HCT116 (cell line): ENCODE measurements around the gene PPP2R5C. TPM values are rescaled to one million over a fixed set of nuclear protein-coding genes. Genes with fewer than 3 reads are reported as not detected.

ENCODE experiments used
- ATAC-seq: fragments of 200-7000 bp; cut with Tn5 transposase; 2 replicates; pipeline ENCODE4 v1.9.1; 2020; ENCODE audit warnings: mild to moderate bottlenecking, moderate library complexity
- BruUV-seq: library from RNA; stranded (reverse); fragments of 400-500 nt; replicated peaks from 2 replicates; lab custom pipeline; 2021; lab: Mats Ljungman, UMichigan
- CTCF ChIA-PET: fragments of 300-600 bp; sonication (Branson Sonifier 250); formaldehyde crosslinking; loops from one replicate; lab custom pipeline; 2021; ENCODE audit warnings: antibody characterized with exemption; lab: Charles Lee
- POLR2A ChIA-PET: fragments of 300-600, 350-600 bp; sonication (Branson Sonifier 250); formaldehyde crosslinking; loops from one replicate; lab custom pipeline; 2021; ENCODE audit warnings: antibody characterized with exemption; lab: Charles Lee
- RAD21 ChIA-PET, 2 experiments: fragments of 300-600 bp; sonication (Branson Sonifier 250); formaldehyde crosslinking; loops; one replicate each; lab custom pipeline; 2023; ENCODE audit warnings: low total read pairs in 2 of 2; ENCODE audit not compliant: uncharacterized antibody in 2 of 2, unreplicated experiment in 2 of 2, low non-redundant PET in 1 of 2; lab: Charles Lee
- DNase-seq: peaks from one replicate; pipeline ENCODE4 v3.0.0-alpha.2; 2010; ENCODE audit warnings: low read depth, low spot score
- H2AFZ ChIP-seq: fragments of 200-600 bp; shearing (Covaris generic), sonication (generic); 2 replicates; pipeline ENCODE4 v1.6.1; 2017; ENCODE audit warnings: low read depth, mixed run types, mixed read lengths, antibody characterized with exemption, low read length; ENCODE audit not compliant: poor library complexity, severe bottlenecking
- H3K27ac ChIP-seq: 2 replicates; pipeline ENCODE4 v1.5.1; 2012; ENCODE audit warnings: low read depth, low read length
- H3K27me3 ChIP-seq: fragments of 200-600 bp; sonication (generic); 2 replicates; pipeline ENCODE4 v1.6.1; 2016; ENCODE audit warnings: mixed run types, low read length, mixed read lengths; ENCODE audit not compliant: insufficient read depth
- H3K36me3 ChIP-seq, 2 experiments: fragments of 200-500 bp in 1 of 2; fragments of 200-600 bp in 1 of 2; sonication (Bioruptor generic) in 1 of 2; sonication (generic) in 1 of 2; 2 replicates each; pipeline versions ENCODE4 v1.5.1 to v1.6.1; 2014 to 2016; ENCODE audit warnings: low read length in 2 of 2, inconsistent platforms in 1 of 2, mixed read lengths in 1 of 2, mixed run types in 1 of 2; ENCODE audit not compliant: insufficient read depth in 2 of 2, control insufficient read depth in 1 of 2
- H3K4me1 ChIP-seq, 2 experiments: fragments of 200-600 bp in 1 of 2; sonication (generic) in 1 of 2; 2 replicates each; pipeline versions ENCODE4 v1.5.1 to v1.6.1; 2012 to 2017; ENCODE audit warnings: low read length in 2 of 2, inconsistent platforms in 1 of 2, mild to moderate bottlenecking in 1 of 2, mixed read lengths in 1 of 2, mixed run types in 1 of 2, moderate library complexity in 1 of 2; ENCODE audit not compliant: insufficient read depth in 2 of 2, control insufficient read depth in 1 of 2
- H3K4me2 ChIP-seq: fragments of 200-600 bp; sonication (generic); 2 replicates; pipeline ENCODE4 v1.6.1; 2017; ENCODE audit warnings: mixed run types, low read length, mixed read lengths
- H3K4me3 ChIP-seq, 2 experiments: fragments of 200-600 bp in 1 of 2; sonication (generic) in 1 of 2; replicated peaks in 1 of 2; 2 replicates each; pipeline ENCODE4 v1.5.1; 2011 to 2016; ENCODE audit warnings: low read length in 2 of 2, control low read depth in 1 of 2, low read depth in 1 of 2, mild to moderate bottlenecking in 1 of 2, mixed read lengths in 1 of 2, mixed run types in 1 of 2
- H3K79me2 ChIP-seq: fragments of 200-600 bp; sonication (generic); 2 replicates; pipeline ENCODE4 v1.6.1; 2017; ENCODE audit warnings: mild to moderate bottlenecking, mixed run types, low read length, moderate library complexity, mixed read lengths; ENCODE audit not compliant: insufficient read depth
- H3K9ac ChIP-seq: fragments of 200-600 bp; sonication (generic); 2 replicates; pipeline ENCODE4 v1.6.1; 2016; ENCODE audit warnings: low read length, mixed read lengths
- H3K9me2 ChIP-seq: fragments of 200-600 bp; sonication (generic), shearing (Covaris generic); 2 replicates; pipeline ENCODE4 v1.6.1; 2017; ENCODE audit warnings: mixed run types, mild to moderate bottlenecking, moderate library complexity; ENCODE audit not compliant: insufficient read depth
- H3K9me3 ChIP-seq, 2 experiments: fragments of 200-500 bp in 1 of 2; fragments of 200-600 bp in 1 of 2; sonication (Bioruptor generic) in 1 of 2; sonication (generic) in 1 of 2; 2 replicates each; pipeline ENCODE4 v1.6.1; 2014 to 2017; ENCODE audit warnings: low read length in 2 of 2, mixed read lengths in 2 of 2, inconsistent platforms in 1 of 2, low read depth in 1 of 2, mild to moderate bottlenecking in 1 of 2, mixed run types in 1 of 2, moderate library complexity in 1 of 2; ENCODE audit not compliant: control insufficient read depth in 1 of 2, insufficient read depth in 1 of 2
- H4K20me1 ChIP-seq: fragments of 200-600 bp; sonication (generic), shearing (Covaris generic); 2 replicates; pipeline ENCODE4 v1.6.1; 2017; ENCODE audit warnings: mixed run types, mild to moderate bottlenecking, moderate library complexity; ENCODE audit not compliant: insufficient read depth
- CBX3 ChIP-seq: IDR thresholded peaks from 2 replicates; pipeline ENCODE4 v1.6.1; 2012; ENCODE audit warnings: low read depth
- CEBPB ChIP-seq: IDR thresholded peaks from 2 replicates; pipeline ENCODE4 v1.6.1; 2012; ENCODE audit warnings: low read depth
- EZH2 ChIP-seq: fragments of 200-600 bp; sonication (generic); IDR thresholded peaks from 2 replicates; pipeline ENCODE4 v1.6.1; 2017; ENCODE audit warnings: antibody characterized with exemption, mixed run types
- EZH2phosphoT487 ChIP-seq: fragments of 200-600 bp; IDR thresholded peaks from 2 replicates; pipeline ENCODE4 v1.6.1; 2018; ENCODE audit warnings: antibody characterized with exemption, borderline replicate concordance
- JUND ChIP-seq: IDR thresholded peaks from 2 replicates; pipeline ENCODE4 v1.6.1; 2012
- POLR2AphosphoS5 ChIP-seq: IDR thresholded peaks from 2 replicates; pipeline ENCODE4 v1.6.1; 2011; ENCODE audit warnings: mild to moderate bottlenecking, low read depth, low read length, moderate library complexity
- RAD21 ChIP-seq: IDR thresholded peaks from 2 replicates; pipeline ENCODE4 v1.6.1; 2012; ENCODE audit warnings: low read depth, mild to moderate bottlenecking
- SP1 ChIP-seq: IDR thresholded peaks from 2 replicates; pipeline ENCODE4 v1.6.1; 2012; ENCODE audit warnings: low read depth
- TCF7L2 ChIP-seq: IDR thresholded peaks from 2 replicates; pipeline ENCODE4 v1.7.0; 2011; ENCODE audit warnings: borderline replicate concordance, inconsistent platforms; ENCODE audit not compliant: insufficient read depth, insufficient read length; ENCODE audit errors: extremely low read depth
- YY1 ChIP-seq: IDR thresholded peaks from 2 replicates; pipeline ENCODE4 v1.6.1; 2011; ENCODE audit warnings: low read length, low read depth, moderate library complexity, mild to moderate bottlenecking; ENCODE audit not compliant: insufficient replicate concordance; ENCODE audit errors: extremely low read depth
- ZNF274 ChIP-seq: fragments of 200-500 bp; sonication (Bioruptor generic); IDR thresholded peaks from 2 replicates; pipeline ENCODE4 v1.6.1; 2014; ENCODE audit warnings: mild to moderate bottlenecking, low read depth, low read length, inconsistent platforms
- intact Hi-C: fragments of 100-400 bp; cut with micrococcal nuclease; formaldehyde crosslinking; loops from 2 replicates; pipeline ENCODE4 v1.10.0; 2022
- total RNA-seq: library from RNA; stranded (reverse); gene quantifications from one replicate; pipeline ENCODE4 v1.2.1, GENCODE V29; 2021; ENCODE audit not compliant: unreplicated experiment
- TF ChIP-seq, protein P1 (sequence below): IDR thresholded peaks from 2 replicates; pipeline ENCODE4 v1.6.1; 2012
- TF ChIP-seq, protein P2 (sequence below): IDR thresholded peaks from 2 replicates; pipeline ENCODE4 v1.6.1; 2012; ENCODE audit warnings: low read depth
- TF ChIP-seq, protein P3 (sequence below), 3 experiments: fragments of 200-600 bp in 1 of 3; sonication (generic) in 1 of 3; IDR thresholded peaks in 2 of 3; conservative IDR thresholded peaks in 1 of 3; 2 replicates each; pipeline ENCODE4 v1.5.1; 2012 to 2017; ENCODE audit warnings: low read depth in 2 of 3, low read length in 2 of 3, antibody characterized with exemption in 1 of 3, borderline replicate concordance in 1 of 3, control low read depth in 1 of 3, mild to moderate bottlenecking in 1 of 3, mixed read lengths in 1 of 3, mixed run types in 1 of 3, moderate library complexity in 1 of 3; ENCODE audit not compliant: insufficient read depth in 1 of 3

The PPP2R5C gene
- total RNA-seq, 1 experiment from 2014 or later: 117 TPM

DNA sequence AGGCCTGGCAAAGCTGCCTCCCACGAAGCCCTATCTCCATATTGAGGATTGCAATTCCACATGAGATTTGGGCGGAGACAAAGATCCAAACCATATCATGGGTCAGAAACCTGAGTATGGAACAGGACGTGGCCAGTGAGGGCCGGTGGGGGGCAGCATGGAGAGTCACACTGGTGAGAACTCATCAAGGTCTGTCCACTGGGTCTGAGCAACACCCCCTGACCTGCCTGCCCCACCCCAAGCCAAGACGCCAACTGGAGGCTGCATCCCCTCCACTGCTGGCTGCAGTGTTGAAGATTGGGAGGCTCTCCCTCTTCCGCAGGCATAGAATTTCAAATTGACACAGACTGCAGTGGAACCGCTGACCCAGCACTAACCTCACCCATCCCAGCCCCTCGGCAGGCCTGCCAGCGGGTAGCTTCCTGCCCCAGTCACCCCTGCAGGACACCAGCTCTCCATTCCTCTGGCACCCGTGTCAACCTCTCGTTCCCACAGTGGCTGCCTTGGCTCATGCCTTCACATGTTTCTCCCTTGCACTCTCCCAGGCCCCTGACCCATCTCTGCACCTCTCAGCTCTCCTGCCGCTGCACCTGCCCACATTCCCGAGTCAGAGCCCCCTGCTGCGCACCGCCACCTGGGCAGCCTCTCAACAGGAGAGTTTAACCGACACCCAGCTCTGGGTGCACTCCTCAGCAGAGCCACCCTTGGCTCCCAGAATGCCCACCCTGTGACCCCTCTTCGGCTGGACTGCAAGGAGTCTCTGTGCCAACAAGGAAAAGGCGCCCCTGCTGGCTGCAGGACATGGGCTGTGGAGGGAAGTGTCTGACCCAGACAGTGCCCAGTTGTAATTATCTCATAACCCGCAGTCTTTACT, 45.2 kb upstream of the PPP2R5C start:
- H3K27ac ChIP-seq: no peak overlapping the region
- peaks cover 0 to 5% of the 10 kb centered on the region in 2 experiments; a peak in 1 of 4 replicates for H3K9me3 ChIP-seq
- H3K4me1 ChIP-seq: no peaks in the 10 kb centered on the region
- H3K27me3 ChIP-seq: no peaks in the 10 kb centered on the region
- no peak overlapping the region for H3K4me3 ChIP-seq
- ATAC-seq (no peak), DNase-seq (no peak)
- no peak overlapping the region for H3K4me2 ChIP-seq
- POLR2A ChIA-PET: no interaction called here
- RAD21 ChIA-PET: no interaction called here
- CTCF ChIA-PET: no interaction called here
- intact Hi-C loops: no loop called here
- no peaks in the 10 kb centered on the region for H4K20me1 ChIP-seq
- no TSS peak for BruUV-seq
- no peaks in the 10 kb centered on the region for H3K36me3 ChIP-seq
- no peaks in the 10 kb centered on the region for H3K79me2 ChIP-seq
- no peak overlapping the region for H2AFZ ChIP-seq
- no peak overlapping the region for H3K9ac ChIP-seq
- no peaks in the 10 kb centered on the region for H3K9me2 ChIP-seq
- no peak for TF ChIP-seq ZNF274
- no peak for TF ChIP-seq POLR2AphosphoS5
- TF ChIP-seq TCF7L2: no peak
- TF ChIP-seq, protein P1, sequence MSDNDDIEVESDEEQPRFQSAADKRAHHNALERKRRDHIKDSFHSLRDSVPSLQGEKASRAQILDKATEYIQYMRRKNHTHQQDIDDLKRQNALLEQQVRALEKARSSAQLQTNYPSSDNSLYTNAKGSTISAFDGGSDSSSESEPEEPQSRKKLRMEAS: no peak
- TF ChIP-seq, protein P2, sequence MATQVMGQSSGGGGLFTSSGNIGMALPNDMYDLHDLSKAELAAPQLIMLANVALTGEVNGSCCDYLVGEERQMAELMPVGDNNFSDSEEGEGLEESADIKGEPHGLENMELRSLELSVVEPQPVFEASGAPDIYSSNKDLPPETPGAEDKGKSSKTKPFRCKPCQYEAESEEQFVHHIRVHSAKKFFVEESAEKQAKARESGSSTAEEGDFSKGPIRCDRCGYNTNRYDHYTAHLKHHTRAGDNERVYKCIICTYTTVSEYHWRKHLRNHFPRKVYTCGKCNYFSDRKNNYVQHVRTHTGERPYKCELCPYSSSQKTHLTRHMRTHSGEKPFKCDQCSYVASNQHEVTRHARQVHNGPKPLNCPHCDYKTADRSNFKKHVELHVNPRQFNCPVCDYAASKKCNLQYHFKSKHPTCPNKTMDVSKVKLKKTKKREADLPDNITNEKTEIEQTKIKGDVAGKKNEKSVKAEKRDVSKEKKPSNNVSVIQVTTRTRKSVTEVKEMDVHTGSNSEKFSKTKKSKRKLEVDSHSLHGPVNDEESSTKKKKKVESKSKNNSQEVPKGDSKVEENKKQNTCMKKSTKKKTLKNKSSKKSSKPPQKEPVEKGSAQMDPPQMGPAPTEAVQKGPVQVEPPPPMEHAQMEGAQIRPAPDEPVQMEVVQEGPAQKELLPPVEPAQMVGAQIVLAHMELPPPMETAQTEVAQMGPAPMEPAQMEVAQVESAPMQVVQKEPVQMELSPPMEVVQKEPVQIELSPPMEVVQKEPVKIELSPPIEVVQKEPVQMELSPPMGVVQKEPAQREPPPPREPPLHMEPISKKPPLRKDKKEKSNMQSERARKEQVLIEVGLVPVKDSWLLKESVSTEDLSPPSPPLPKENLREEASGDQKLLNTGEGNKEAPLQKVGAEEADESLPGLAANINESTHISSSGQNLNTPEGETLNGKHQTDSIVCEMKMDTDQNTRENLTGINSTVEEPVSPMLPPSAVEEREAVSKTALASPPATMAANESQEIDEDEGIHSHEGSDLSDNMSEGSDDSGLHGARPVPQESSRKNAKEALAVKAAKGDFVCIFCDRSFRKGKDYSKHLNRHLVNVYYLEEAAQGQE: no peak
- no peak for TF ChIP-seq SP1
- TF ChIP-seq EZH2: no peak
- no peak for TF ChIP-seq CBX3
- no peak for TF ChIP-seq YY1
- TF ChIP-seq CEBPB: no peak
- TF ChIP-seq JUND: no peak
- no peak for TF ChIP-seq EZH2phosphoT487
- no peak for TF ChIP-seq RAD21
- TF ChIP-seq, protein P3, sequence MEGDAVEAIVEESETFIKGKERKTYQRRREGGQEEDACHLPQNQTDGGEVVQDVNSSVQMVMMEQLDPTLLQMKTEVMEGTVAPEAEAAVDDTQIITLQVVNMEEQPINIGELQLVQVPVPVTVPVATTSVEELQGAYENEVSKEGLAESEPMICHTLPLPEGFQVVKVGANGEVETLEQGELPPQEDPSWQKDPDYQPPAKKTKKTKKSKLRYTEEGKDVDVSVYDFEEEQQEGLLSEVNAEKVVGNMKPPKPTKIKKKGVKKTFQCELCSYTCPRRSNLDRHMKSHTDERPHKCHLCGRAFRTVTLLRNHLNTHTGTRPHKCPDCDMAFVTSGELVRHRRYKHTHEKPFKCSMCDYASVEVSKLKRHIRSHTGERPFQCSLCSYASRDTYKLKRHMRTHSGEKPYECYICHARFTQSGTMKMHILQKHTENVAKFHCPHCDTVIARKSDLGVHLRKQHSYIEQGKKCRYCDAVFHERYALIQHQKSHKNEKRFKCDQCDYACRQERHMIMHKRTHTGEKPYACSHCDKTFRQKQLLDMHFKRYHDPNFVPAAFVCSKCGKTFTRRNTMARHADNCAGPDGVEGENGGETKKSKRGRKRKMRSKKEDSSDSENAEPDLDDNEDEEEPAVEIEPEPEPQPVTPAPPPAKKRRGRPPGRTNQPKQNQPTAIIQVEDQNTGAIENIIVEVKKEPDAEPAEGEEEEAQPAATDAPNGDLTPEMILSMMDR (IDR thresholded peaks at IDR 0.05 in 2 of 3, conservative IDR thresholded peaks at IDR 0.05 in 1 of 3; ENCODE audit: borderline replicate concordance in 1 of 3, insufficient read depth in 1 of 3, low read depth in 2 of 3, low read length in 2 of 3): no peak
